ENCODE results near the gene SEMA4G. TPM values are rescaled to one million over a fixed set of nuclear protein-coding genes. Genes with fewer than 3 reads are reported as not detected.

SEMA4G gene
- total and polyA plus RNA-seq, 2 of the 8 experiments (the other 6 are each of a cell fraction or from before 2014, with no cell fraction given) = 7.1 to 18.2 TPM

DNA sequence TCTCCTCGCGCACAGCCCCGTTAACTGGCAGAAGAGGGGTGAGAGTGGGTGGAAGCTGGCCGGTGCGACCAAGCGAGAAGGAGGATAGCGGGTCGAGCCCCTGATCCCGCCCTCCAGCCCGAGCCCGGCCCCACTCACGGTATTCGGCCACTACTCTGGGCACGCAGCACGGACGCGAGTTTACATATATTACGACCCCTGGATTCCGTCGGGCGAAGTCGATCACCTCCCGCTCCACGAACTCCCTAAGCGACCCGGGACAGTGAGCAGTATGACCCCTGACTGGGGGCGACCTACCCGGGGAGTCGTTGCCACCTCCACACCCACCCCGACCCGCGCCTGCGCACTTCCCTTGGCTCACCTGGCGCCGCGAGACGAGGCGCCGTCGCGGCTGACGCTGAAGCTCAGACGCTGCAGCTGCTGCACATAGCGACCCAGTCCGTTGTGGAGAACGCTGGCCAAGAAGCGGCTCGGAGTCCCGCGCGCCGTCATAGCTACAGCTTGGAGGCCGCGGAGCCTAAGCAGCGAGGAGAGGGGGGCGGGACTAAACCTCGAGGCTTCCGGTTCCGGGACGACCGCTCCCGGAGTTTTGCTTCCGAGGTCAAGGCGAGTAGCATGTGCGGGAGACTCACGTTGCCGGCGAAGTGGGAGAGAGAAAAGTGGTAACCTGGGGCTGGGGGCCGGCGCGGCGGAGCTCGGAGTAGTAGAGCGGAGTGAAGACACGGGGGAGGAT lies 17.8 kb downstream of the SEMA4G start, which contains the start of the genes MRPL43 and TWNK:
MRPL43 (minus strand) TSS at position 546 of the 733 bp plus-strand sequence; CDS start at position 492, 54 bp downstream.
TWNK (plus strand) TSS at position 592 of the 733 bp plus-strand sequence. CDS start 668 bp downstream, outside the sequence.
- peak within 1 kb of the TSS; percentile 85 to 98 for H3K4me2 ChIP-seq (ENCODE audit: insufficient read depth in 1 of 2, low read depth in 2 of 2, low read length in 2 of 2)
- H2AK5ac ChIP-seq (ENCODE audit: low read depth, low read length) = peak within 1 kb of the TSS; percentile 86; the same call in 1 of the 2 replicates
- no peaks in the 10 kb centered on the region for H3K27me3 ChIP-seq (replicated peaks in 1 of 4; ENCODE audit: control insufficient read depth in 3 of 4, extremely low read depth in 1 of 4, insufficient read depth in 3 of 4, low read length in 3 of 4)
- H3K4me3 ChIP-seq (ENCODE audit: extremely low read depth in 1 of 4, insufficient read depth in 2 of 4, low read depth in 3 of 4, low read length in 4 of 4) = peak within 1 kb of the TSS; percentile 68 to 92 (median 80)
- peak within 1 kb of the TSS; percentile 80; the same call in 1 of the 2 replicates for H2BK12ac ChIP-seq (ENCODE audit: low read depth, low read length)
- peaks cover 0 to 12% (median 5%) of the 10 kb centered on the region in 4 experiments; a peak in 4 of 7 replicates for H3K4me1 ChIP-seq (replicated peaks in 1 of 4; ENCODE audit: control insufficient read depth in 3 of 4, insufficient read depth in 4 of 4, low read length in 3 of 4)
- H4K8ac ChIP-seq (ENCODE audit: extremely low read depth, insufficient read depth, low read length) = peak within 1 kb of the TSS; percentile 97
- DNase-seq (ENCODE audit: low read depth in 1 of 2, low spot score in 2 of 2) (peak in 1 of 2 experiments; percentile 92), FAIRE-seq (peak; percentile 36)
- H3K79me1 ChIP-seq (ENCODE audit: low read depth, low read length) = peaks cover 15% of the 10 kb centered on the region
- peak within 1 kb of the TSS; percentile 58 for H3K4ac ChIP-seq (replicated peaks; ENCODE audit: insufficient read length, low read depth, low read length)
- H3K14ac ChIP-seq (ENCODE audit: insufficient read length) = no peak within 1 kb of the TSS
- CTCF ChIA-PET (ENCODE audit: partially characterized antibody) = interaction anchor here (0.6 to 26.8 kb wide), 8 partner anchors 7 to 285 kb away, joined by 3 to 464 read pairs (median 7); partner anchors contain the start of gene SEMA4G
- H3K56ac ChIP-seq (replicated peaks; ENCODE audit: insufficient read length, low read depth, low read length) = peak within 1 kb of the TSS; percentile 92
- H3K9me3 ChIP-seq (ENCODE audit: insufficient read depth in 2 of 2, low read depth in 1 of 2, low read length in 1 of 2) = no peaks in the 10 kb centered on the region
- no peak within 1 kb of the TSS; the same call in 1 of the 2 replicates for H2AFZ ChIP-seq (ENCODE audit: low read length)
- H2BK5ac ChIP-seq (ENCODE audit: low read depth, low read length) = peak within 1 kb of the TSS; percentile 96
- no peak within 1 kb of the TSS for H3K23ac ChIP-seq (ENCODE audit: insufficient read length)
- H4K91ac ChIP-seq (replicated peaks; ENCODE audit: insufficient read length, low read length) = peak within 1 kb of the TSS; percentile 96
- H4K20me1 ChIP-seq (replicated peaks in 1 of 2; ENCODE audit: control insufficient read depth in 1 of 2, insufficient read depth in 2 of 2, low read length in 2 of 2) = peaks cover 7 to 18% of the 10 kb centered on the region in 2 experiments
- peak within 1 kb of the TSS; percentile 96 for H3K18ac ChIP-seq (ENCODE audit: extremely low read depth, low read length)
- POLR2A ChIA-PET (ENCODE audit: partially characterized antibody) = interaction anchor here (0.8 to 4.4 kb wide), 13 partner anchors 10 to 425 kb away, joined by 3 to 34 read pairs (median 4); partner anchors contain the start of genes LZTS2, PDZD7 and SFXN3
- peak within 1 kb of the TSS; percentile 99 for H4K5ac ChIP-seq (ENCODE audit: insufficient read length, low read depth, low read length)
- no peak within 1 kb of the TSS for H2BK120ac ChIP-seq (replicated peaks; ENCODE audit: low read depth, low read length)
- H3K79me2 ChIP-seq (ENCODE audit: control insufficient read depth in 1 of 2, insufficient read depth in 2 of 2, low read length in 2 of 2) = peaks cover 17 to 51% of the 10 kb centered on the region in 2 experiments
- H2BK15ac ChIP-seq (ENCODE audit: low read length) = no peak within 1 kb of the TSS
- peaks cover 14 to 34% (median 26%) of the 10 kb centered on the region in 4 experiments for H3K36me3 ChIP-seq (ENCODE audit: control insufficient read depth in 2 of 4, insufficient read depth in 4 of 4, low read length in 3 of 4)
- H3K27ac ChIP-seq (ENCODE audit: low read depth, low read length) = peak within 1 kb of the TSS; percentile 37
- WGBS, 2 experiments (ENCODE audit: extremely low coverage in 1 of 2, insufficient coverage in 1 of 2, insufficient read length in 1 of 2, insufficient replicate concordance in 2 of 2, low coverage in 1 of 2, low lambda C conversion rate in 2 of 2, missing lambda C conversion rate in 1 of 2) = 2% methylated on average over 75 of the region's 75 CpGs; no CpG with 5 or more reads in 1 of the 2 experiments
- 0 out of 2 replicates have a peak within 1 kb of the TSS, but pooled peaks have one; percentile 61 for H2BK20ac ChIP-seq (ENCODE audit: low read length)
- peak within 1 kb of the TSS; percentile 70 to 84 (median 82) for H3K9ac ChIP-seq (replicated peaks in 1 of 4; ENCODE audit: extremely low read depth in 1 of 4, low read depth in 3 of 4, low read length in 3 of 4)
- H3K23me2 ChIP-seq (ENCODE audit: low read depth, low read length) = peaks cover 9% of the 10 kb centered on the region; the same call in 1 of the 2 replicates
- TF ChIP-seq TBP (IDR thresholded peaks at IDR 0.05; ENCODE audit: low read depth, low read length) (peak; percentile 60), TAF1 (IDR thresholded peaks at IDR 0.05; ENCODE audit: low read depth, low read length) (peak; percentile 81), TAF7 (optimal IDR thresholded peaks at IDR 0.05; ENCODE audit: borderline replicate concordance, low read depth, low read length) (no peak), POLR2AphosphoS5 (IDR thresholded peaks at IDR 0.05; ENCODE audit: low read depth, low read length) (peak; percentile 56; the same call in 1 of the 2 replicates), POLR2A (IDR thresholded peaks at IDR 0.05; ENCODE audit: control extremely low read depth in 1 of 2, low read depth in 2 of 2, low read length in 2 of 2) (peak; percentile 36 to 63; a peak in 2 of 3 replicates), SIN3A (conservative IDR thresholded peaks at IDR 0.05 in 1 of 2, IDR thresholded peaks at IDR 0.05 in 1 of 2; ENCODE audit: low read depth in 1 of 2, low read length in 2 of 2) (peak; percentile 84 to 95; a peak in 2 of 4 replicates), HDAC2 (IDR thresholded peaks at IDR 0.05; ENCODE audit: borderline replicate concordance in 1 of 2, low read depth in 2 of 2, low read length in 2 of 2) (peak in 1 of 2 experiments; percentile 54; a peak in 1 of 4 replicates), FOSL1 (IDR thresholded peaks at IDR 0.05; ENCODE audit: insufficient read depth, low read depth, low read length) (no peak), GABPA (IDR thresholded peaks at IDR 0.05; ENCODE audit: borderline replicate concordance, insufficient read depth, low read length) (peak; percentile 98)
- TF ChIP-seq, protein P1, sequence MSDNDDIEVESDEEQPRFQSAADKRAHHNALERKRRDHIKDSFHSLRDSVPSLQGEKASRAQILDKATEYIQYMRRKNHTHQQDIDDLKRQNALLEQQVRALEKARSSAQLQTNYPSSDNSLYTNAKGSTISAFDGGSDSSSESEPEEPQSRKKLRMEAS (IDR thresholded peaks at IDR 0.05) = peak; percentile 97

Measured in H1 (cell line).